Activated CD4-positive, alpha-beta T cell treated with anti-CD3 and anti-CD28 coated beads for 36 hours (primary cell): ENCODE data around the gene SLC7A7. TPM values are rescaled to one million over a fixed set of nuclear protein-coding genes. Genes with fewer than 3 reads are reported as not detected.

Experiments
- ATAC-seq: fragments of 200-7000 bp; cut with Tn5 transposase; one replicate; pipeline ENCODE4 v1.10.0; 2021; ENCODE audit warnings: mild to moderate bottlenecking, moderate library complexity
- CTCF ChIA-PET: fragments of 350-600 bp; sonication (Branson Sonifier 250); formaldehyde crosslinking; loops from one replicate; lab custom pipeline; 2021; ENCODE audit warnings: antibody characterized with exemption; lab: Charles Lee
- POLR2A ChIA-PET: fragments of 350-600 bp; sonication (Branson Sonifier 250); formaldehyde crosslinking; loops from one replicate; lab custom pipeline; 2021; ENCODE audit warnings: antibody characterized with exemption, inconsistent platforms; lab: Charles Lee
- DNase-seq: peaks from one replicate; pipeline ENCODE4 v3.0.0-alpha.2; 2020
- H3K27ac Mint-ChIP-seq: one replicate; pipeline ENCODE4 v1.8.0; 2021; ENCODE audit warnings: mixed read lengths
- H3K27me3 Mint-ChIP-seq: one replicate; pipeline ENCODE4 v1.8.0; 2021; ENCODE audit warnings: mixed read lengths
- H3K36me3 Mint-ChIP-seq: one replicate; pipeline ENCODE4 v1.8.0; 2021; ENCODE audit warnings: low read depth, mixed read lengths
- H3K4me1 Mint-ChIP-seq: one replicate; pipeline ENCODE4 v1.8.0; 2021; ENCODE audit warnings: mixed read lengths
- H3K4me3 Mint-ChIP-seq: one replicate; pipeline ENCODE4 v1.8.0; 2021; ENCODE audit warnings: mild to moderate bottlenecking, moderate library complexity, mixed read lengths
- H3K9me3 Mint-ChIP-seq: one replicate; pipeline ENCODE4 v1.8.0; 2021; ENCODE audit warnings: low read depth, mixed read lengths
- intact Hi-C, 2 experiments: fragments of 100-400 bp; cut with DNase I in 1 of 2; cut with micrococcal nuclease in 1 of 2; formaldehyde crosslinking; loops; one replicate each; pipeline versions ENCODE4 v1.14.2 to v1.15.1; 2022 to 2024; cut with DNase I, micrococcal nuclease
- total RNA-seq, 2 experiments: library from RNA; stranded (reverse); gene quantifications; one replicate each; pipeline ENCODE4 v1.2.3, GENCODE V29; 2021

SLC7A7 gene
- total RNA-seq, 2 experiments from 2014 or later = 0.50 to 0.72 TPM

DNA sequence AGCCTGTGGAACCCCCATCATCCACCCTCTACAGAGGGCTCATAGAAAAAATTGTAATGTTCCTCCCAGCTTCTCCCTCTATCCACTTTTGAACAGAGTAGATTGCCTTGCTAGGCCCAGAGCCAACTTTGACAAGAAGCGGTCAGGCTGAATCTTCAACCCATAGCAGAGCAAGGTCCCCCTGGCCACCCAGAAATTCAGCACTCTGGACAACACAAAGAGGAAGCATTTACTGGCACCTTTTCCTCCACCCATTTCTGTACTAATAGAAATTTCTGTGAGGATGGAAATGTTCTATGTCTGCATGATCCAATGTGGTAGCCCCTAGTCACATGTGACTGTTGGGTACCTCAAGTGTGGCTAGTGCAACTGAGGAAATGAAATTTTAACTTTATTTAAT, 91.4 kb downstream of the SLC7A7 start:
- Mint-ChIP-seq H3K4me3 (no peak overlapping the region), H3K9me3 (no peaks in the 10 kb centered on the region), H3K27ac (no peak overlapping the region), H3K27me3 (peaks cover 3% of the 10 kb centered on the region), H3K36me3 (no peaks in the 10 kb centered on the region), H3K4me1 (no peaks in the 10 kb centered on the region)
- POLR2A ChIA-PET = no interaction called here
- CTCF ChIA-PET = no interaction called here
- intact Hi-C loops = no loop called here
- DNase-seq (no peak), ATAC-seq (no peak)

Other genes with a start within 250 kb of the SLC7A7 start
- 100 to 1,000 TPM; 265 to 302 TPM for gene DAD1, start 226.2 kb downstream of the SLC7A7 start, total RNA-seq
- 10 to 100 TPM in 1 of 2 experiments, 1 to 10 TPM in 1; 8.3 to 10.5 TPM for gene ABHD4, start 217.1 kb downstream of the SLC7A7 start, total RNA-seq
- not detected for gene OR6J1, start 171.1 kb downstream of the SLC7A7 start, total RNA-seq
- 100 to 1,000 TPM; 136 to 148 TPM for gene OXA1L, start 48.7 kb downstream of the SLC7A7 start, total RNA-seq
- gene MRPL52, start 14.5 kb upstream of the SLC7A7 start, total RNA-seq = 100 to 1,000 TPM; 115 to 136 TPM
- gene MMP14, start 21.1 kb upstream of the SLC7A7 start, total RNA-seq = 1 to 10 TPM; 2.0 to 2.1 TPM
- gene LRP10, start 56.3 kb upstream of the SLC7A7 start, total RNA-seq = 10 to 100 TPM; 36.3 to 41.8 TPM
- under 1 TPM; 0.33 to 0.48 TPM for gene REM2, start 67.8 kb upstream of the SLC7A7 start, total RNA-seq
- 10 to 100 TPM; 61.6 to 68.6 TPM for gene RBM23, start 103.7 kb upstream of the SLC7A7 start, total RNA-seq
- gene PRMT5, start 113.9 kb upstream of the SLC7A7 start, total RNA-seq = 100 to 1,000 TPM; 121 to 151 TPM
- 10 to 100 TPM; 62.5 to 84.4 TPM for gene HAUS4, start 141.7 kb upstream of the SLC7A7 start, total RNA-seq
- 1 to 10 TPM; 2.9 to 3.2 TPM for gene AJUBA, start 167.1 kb upstream of the SLC7A7 start, total RNA-seq
- 10 to 100 TPM; 10.7 to 11.5 TPM for gene C14orf93, start 194.7 kb upstream of the SLC7A7 start, total RNA-seq
- 100 to 1,000 TPM; 104 to 129 TPM for gene PSMB5, start 219.5 kb upstream of the SLC7A7 start, total RNA-seq
- not detected for gene PSMB11, start 226.8 kb upstream of the SLC7A7 start, total RNA-seq
- 1 to 10 TPM in 1 of 2 experiments, under 1 TPM in 1; 0.82 to 1.1 TPM for gene CDH24, start 242.1 kb upstream of the SLC7A7 start, total RNA-seq